ENCODE results near the gene DLG2.

GRCh38 chr11:85040166-85040565 is 587.0 kb downstream of the DLG2 start:
- no peak for TF ChIP-seq CEBPB (IDR thresholded peaks at IDR 0.05)
- no peak for TF ChIP-seq YY1 (IDR thresholded peaks at IDR 0.05; ENCODE audit: low read depth)
- no peak for TF ChIP-seq REST (IDR thresholded peaks at IDR 0.05; ENCODE audit: low read depth)
- TF ChIP-seq EP300 (IDR thresholded peaks at IDR 0.05; ENCODE audit: borderline replicate concordance) = no peak
- TF ChIP-seq CREB1 (IDR thresholded peaks at IDR 0.05; ENCODE audit: low read depth) = no peak
- TF ChIP-seq FOXM1 (IDR thresholded peaks at IDR 0.05; ENCODE audit: borderline replicate concordance, low read depth) = no peak
- TF ChIP-seq, protein P1, sequence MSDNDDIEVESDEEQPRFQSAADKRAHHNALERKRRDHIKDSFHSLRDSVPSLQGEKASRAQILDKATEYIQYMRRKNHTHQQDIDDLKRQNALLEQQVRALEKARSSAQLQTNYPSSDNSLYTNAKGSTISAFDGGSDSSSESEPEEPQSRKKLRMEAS (IDR thresholded peaks at IDR 0.05) = no peak
- TF ChIP-seq USF1 (IDR thresholded peaks at IDR 0.05) = no peak
- TF ChIP-seq EGR1 (IDR thresholded peaks at IDR 0.05) = no peak
- TF ChIP-seq NFIC (IDR thresholded peaks at IDR 0.05) = no peak
- TF ChIP-seq RAD21 (IDR thresholded peaks at IDR 0.05; ENCODE audit: low read depth) = no peak
- no peak for TF ChIP-seq TAF1 (IDR thresholded peaks at IDR 0.05; ENCODE audit: low read depth)
- no peak for TF ChIP-seq TCF12 (IDR thresholded peaks at IDR 0.05; ENCODE audit: low read depth)
